ENCODE measurements around the gene ZNF521.

Gene ZNF521

GRCh38 chr18:25164848-25165811 lies 186.8 kb downstream of the ZNF521 start:
- DNase-seq: no peak

- DNase-seq: no peak
Measured at GRCh38 chr18:25164211-25164847, 187.6 kb downstream of the ZNF521 start.

GRCh38 chr18:25153426-25153825 lies 198.5 kb downstream of the ZNF521 start:
- DNase-seq: no peak

GRCh38 chr18:25147877-25148488 lies 204.0 kb downstream of the ZNF521 start:
- DNase-seq: no peak

GRCh38 chr18:25146512-25146910 lies 205.5 kb downstream of the ZNF521 start:
- no peak for DNase-seq

- DNase-seq: no peak
Measured at GRCh38 chr18:25145731-25146511, 206.0 kb downstream of the ZNF521 start.

- DNase-seq: no peak
Measured at GRCh38 chr18:25144820-25145219, 207.1 kb downstream of the ZNF521 start.

- DNase-seq: no peak
Measured at GRCh38 chr18:25141886-25142285, 210.1 kb downstream of the ZNF521 start.

- no peak for DNase-seq
Measured at GRCh38 chr18:25141399-25141798, 210.6 kb downstream of the ZNF521 start.

GRCh38 chr18:25140962-25141308 lies 211.0 kb downstream of the ZNF521 start:
- no peak for DNase-seq

- DNase-seq: no peak
Measured at GRCh38 chr18:25140124-25140961, 211.6 kb downstream of the ZNF521 start.

- no peak for DNase-seq
Measured at GRCh38 chr18:25137197-25137472, 214.8 kb downstream of the ZNF521 start.

- no peak for DNase-seq
Measured at GRCh38 chr18:25136416-25137196, 215.4 kb downstream of the ZNF521 start.

- no peak for DNase-seq
Measured at GRCh38 chr18:25134861-25135260, 217.1 kb downstream of the ZNF521 start.

GRCh38 chr18:25133879-25134278 lies 218.1 kb downstream of the ZNF521 start:
- no peak for DNase-seq

GRCh38 chr18:25132786-25133496 lies 219.0 kb downstream of the ZNF521 start:
- no peak for DNase-seq

GRCh38 chr18:25126751-25127150 lies 225.2 kb downstream of the ZNF521 start:
- no peak for DNase-seq

- no peak for DNase-seq
Measured at GRCh38 chr18:25125680-25126079, 226.3 kb downstream of the ZNF521 start.

GRCh38 chr18:25123438-25124232 lies 228.3 kb downstream of the ZNF521 start:
- no peak for DNase-seq

- DNase-seq: no peak
Measured at GRCh38 chr18:25121442-25121841, 230.5 kb downstream of the ZNF521 start.

All from activated naive CD4-positive, alpha-beta T cell (primary cell).